GM21423 (cell line): ENCODE measurements around the gene DMPK.

Source experiments
- ATAC-seq: cut with Tn5 transposase; IDR thresholded peaks from one replicate; pipeline ENCODE4 v1.9.1; 2021; ENCODE audit warnings: mild to moderate bottlenecking, moderate library complexity; ENCODE audit not compliant: unreplicated experiment

The DMPK gene

DNA sequence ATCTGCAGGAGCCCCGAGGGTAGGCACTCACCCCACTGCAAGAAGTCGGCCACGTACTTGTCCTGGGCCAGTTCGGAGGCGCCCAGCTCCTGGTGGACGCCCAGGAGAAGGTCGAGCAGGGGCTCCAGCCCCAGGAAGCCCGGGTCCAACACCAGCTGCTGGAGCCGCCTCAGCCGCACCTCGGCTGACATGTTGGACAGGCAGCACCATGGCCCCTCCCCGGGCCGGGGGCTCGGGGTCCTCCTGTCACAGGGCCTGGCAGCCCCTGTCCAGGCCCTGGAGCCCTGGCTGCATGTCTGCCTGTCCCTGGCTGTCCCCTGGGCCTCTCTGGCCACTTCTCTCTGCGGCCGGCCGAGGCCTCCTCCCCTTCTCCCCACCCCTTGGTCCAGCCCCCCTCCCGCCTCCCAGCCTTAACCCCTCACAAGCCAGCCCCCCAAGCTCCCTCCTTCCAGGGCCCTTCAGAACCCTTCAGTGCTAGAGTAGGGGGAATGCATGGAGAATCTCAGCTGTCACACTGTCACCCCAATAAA, at the start of gene DMPK:
Gene DMPK, minus strand, starts transcription at position 329 of the 530 bp plus-strand sequence. Its CDS starts 138 bp downstream, at position 191.
- ATAC-seq = no peak

DNA sequence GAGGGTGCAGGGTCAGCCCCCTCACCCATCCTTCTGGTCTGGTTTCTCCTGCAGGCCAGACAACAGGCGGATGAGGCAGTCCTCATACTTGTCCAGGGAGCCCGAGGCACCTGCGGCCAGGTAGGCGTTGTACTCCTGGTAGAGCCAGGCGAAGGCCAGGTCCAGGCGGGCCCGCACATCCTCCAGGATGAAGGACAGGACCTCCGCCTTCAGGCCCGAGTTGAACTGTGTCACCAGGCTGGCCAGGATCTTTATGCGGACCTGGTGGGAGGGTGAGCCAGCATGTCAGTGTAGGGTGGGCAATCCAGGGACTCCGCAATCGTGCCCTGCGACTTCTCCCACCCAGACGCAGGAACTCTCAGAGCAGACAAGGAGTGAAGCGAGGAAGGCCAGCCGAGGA, 46.7 kb upstream of the DMPK start:
- no peak for ATAC-seq

- ATAC-seq = no peak
Observed at GRCh38 chr19:45828523-45828922, 46.2 kb upstream of the DMPK start.

DNA sequence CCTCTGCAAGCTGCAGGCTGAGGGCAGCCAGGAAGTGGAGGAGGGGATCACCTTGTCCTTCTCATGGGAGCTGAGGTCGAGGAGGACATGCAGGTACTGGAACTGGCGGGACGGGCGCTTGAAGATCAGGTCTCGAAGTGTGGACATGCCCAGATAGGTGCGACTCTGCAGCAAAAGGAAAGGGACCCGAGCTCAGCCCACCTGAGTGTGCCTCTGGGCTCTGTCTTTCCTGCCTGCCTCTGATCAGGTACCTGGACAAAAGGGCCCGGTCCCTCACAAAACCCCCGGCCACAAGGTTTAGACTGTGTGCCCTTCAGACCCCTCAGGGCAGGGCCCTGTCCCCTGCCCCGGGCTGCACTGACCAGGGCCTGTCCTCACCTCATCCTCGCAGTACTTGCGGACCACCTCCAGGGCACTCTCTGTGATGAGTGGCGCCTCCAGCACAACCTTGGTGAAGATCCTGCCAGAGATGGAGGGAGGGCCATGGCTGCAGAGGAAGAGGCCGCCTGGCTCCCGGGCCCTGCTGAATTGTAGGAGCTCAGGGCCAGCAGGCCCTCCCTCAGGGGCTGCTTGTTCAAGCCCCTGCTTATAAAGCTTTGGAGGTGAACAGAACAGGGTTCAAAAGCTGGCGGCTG, 45.3 kb upstream of the DMPK start:
- no peak for ATAC-seq

GRCh38 chr19:45826934-45827333, 44.6 kb upstream of the DMPK start:
- ATAC-seq = no peak

- ATAC-seq = no peak
Observed at GRCh38 chr19:45825917-45826893, 43.9 kb upstream of the DMPK start.

DNA sequence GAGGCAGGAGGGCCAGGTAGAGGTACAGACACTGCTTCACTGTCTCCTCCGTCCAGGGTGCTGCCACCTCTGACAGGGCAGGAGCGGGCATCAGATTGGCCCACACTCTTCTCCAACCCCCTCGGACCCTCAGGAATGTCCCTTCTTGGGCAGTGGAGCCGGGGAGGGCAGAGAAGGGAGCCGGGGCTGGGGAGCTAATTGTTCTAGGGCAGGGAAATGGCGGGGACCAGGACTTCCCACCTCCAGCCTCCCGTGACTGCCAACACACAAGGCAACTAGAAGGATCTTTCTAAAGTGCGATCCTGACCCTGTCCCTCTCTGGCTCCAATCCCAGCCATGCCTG, 42.9 kb upstream of the DMPK start:
- ATAC-seq = no peak

DNA sequence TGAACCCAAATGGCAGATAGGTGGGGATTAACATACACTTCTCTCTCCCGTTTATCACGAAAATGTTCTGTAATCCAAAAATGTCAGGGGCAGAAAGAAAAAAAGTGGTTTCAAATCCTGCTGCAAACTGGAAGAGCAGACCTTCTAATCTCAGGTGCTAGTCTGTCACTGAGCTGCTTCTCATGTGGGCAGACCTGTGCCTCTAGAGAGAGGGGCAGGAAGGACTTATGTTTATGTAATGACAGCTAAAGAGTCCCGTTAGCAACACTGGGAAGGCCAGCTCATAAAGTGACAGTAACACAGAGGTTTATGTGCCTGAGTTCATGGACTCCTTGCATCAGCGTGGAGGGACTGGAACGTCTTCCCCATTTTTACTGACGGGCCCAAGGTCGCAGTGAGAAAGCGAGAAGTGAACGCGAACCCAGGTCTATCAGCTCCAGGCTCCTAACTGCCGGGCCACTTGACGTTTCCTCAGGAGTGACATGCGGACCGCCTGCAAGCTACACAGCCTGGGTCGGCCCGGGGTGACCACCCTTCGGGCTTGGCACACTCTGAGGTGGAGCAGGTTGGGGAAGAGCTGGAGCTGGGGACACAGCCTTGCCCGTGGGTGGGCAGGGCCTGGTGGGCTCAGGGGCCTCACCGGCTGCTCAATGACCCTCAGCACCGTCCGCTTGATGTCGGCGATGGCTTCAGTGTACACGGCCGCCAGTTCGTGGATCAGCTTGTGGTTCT, 42.4 kb upstream of the DMPK start:
- no peak for ATAC-seq

GRCh38 chr19:45824041-45824471, 41.8 kb upstream of the DMPK start:
- no peak for ATAC-seq

DNA sequence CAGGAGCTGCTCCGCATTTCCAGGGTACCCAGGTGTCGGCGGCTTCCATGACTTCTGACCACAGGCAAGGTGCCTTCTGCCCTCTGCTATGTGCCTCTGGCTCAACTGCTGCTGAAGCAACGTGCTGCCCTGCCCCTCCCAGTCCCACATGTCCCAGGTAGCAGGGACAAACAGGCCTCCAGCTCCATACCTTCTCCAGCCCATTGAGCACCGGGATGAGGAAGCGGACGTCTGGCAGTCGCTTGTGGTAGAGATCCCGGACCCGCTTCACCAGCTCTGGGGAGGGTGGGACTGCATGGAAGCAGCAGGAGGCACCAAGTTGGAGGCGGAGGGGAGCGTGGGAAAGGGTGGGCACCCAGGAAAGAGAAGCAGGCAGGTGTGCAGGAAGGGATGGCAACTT, 40.9 kb upstream of the DMPK start:
- ATAC-seq = no peak

DNA sequence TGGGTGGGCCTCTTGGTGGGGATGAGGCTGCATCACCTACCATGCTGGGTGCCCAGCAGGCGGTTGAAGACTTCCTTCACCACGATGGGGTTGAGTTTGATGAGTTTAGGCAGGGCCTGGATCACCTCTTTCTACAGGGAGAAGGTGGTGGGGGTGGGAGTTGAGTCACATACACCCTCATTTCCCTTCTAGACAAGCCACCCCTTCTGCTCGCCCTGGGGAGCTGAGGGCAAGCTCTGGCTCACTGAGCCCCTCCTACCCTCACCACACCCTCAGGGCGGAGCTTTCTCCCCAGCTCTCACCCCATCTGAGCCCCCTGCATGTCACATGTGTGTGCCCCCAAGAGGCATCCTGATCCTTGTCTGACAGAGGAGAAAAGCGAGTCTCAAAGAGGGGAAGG, 40.4 kb upstream of the DMPK start:
- ATAC-seq = no peak

GRCh38 chr19:45821570-45821969, 39.3 kb upstream of the DMPK start:
- ATAC-seq = no peak

DNA sequence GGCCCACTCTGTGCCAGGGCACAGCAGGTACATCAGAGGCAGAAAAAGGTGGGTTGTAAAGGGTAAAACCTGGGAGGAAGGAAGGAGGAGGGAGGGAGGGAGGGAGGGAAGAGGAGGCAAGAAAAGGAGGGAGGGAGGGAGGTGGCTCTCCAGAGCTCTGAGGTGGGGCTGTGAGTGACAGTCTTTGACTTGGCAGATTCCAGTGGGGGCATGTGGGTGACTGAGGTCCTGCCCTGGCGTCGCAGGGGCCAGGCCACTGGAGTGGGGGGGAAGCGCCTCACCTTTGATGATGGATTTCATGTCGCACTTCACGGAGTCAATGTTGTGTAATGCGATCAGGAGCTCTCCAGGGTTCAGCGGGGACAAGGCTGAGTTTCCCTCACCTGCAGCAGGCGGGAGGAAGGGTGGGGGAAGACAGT, 38.8 kb upstream of the DMPK start:
- ATAC-seq = no peak

DNA sequence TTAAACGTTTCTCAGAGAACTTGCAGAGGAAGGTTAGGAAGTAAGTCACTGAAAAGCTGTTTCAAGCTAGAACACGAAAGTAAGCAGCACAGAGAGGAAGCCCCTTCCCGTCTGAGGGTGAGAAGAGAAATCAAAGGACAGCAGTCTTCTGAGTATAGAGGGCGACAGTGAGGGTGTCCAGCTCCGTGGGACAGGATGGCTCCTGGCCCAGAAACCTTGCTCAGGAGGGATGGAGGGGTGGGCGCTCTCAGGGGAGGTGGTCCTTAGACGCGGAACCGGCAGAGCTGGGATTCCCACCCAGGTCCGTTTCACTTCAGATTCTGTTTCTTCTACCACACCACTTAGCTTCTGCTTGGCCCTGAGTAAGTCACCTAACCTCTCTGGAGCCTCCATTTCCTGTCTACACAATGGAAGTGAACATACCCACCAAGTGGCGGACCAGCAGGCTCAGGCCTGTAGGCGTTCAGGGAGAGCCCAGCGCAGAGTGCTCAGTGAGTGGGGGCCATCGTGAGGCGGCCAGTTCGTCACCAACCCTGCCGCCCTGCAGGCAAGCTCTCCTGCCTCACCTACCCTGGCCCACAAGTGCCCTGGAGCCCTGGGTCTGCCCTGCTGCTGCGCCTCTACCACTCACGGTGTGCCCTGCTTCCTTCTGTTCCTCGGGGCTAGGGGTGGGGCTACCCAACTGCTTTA, 38.3 kb upstream of the DMPK start:
- no peak for ATAC-seq

DNA sequence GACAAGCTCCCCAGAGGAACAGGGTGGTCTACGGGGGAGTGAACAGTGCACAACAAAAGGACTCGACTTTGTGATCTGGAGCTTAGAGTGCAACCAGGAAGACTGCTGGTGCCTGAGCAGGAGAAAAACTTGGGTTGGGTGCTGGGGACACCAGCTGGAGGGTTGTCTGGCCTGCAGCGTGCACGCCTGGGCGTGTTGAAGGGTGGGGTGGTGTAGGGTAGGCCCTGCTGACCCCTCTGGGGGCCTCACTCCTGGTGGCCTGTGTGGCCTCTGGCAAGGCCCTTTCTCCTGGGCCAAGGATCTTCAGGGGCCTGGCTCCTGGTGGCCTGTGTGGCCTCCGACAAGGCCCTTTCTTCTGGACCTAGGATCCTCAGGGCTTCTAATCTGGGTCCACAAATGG, 37.5 kb upstream of the DMPK start:
- no peak for ATAC-seq

- no peak for ATAC-seq
Observed at GRCh38 chr19:45817725-45818301, 35.5 kb upstream of the DMPK start.

DNA sequence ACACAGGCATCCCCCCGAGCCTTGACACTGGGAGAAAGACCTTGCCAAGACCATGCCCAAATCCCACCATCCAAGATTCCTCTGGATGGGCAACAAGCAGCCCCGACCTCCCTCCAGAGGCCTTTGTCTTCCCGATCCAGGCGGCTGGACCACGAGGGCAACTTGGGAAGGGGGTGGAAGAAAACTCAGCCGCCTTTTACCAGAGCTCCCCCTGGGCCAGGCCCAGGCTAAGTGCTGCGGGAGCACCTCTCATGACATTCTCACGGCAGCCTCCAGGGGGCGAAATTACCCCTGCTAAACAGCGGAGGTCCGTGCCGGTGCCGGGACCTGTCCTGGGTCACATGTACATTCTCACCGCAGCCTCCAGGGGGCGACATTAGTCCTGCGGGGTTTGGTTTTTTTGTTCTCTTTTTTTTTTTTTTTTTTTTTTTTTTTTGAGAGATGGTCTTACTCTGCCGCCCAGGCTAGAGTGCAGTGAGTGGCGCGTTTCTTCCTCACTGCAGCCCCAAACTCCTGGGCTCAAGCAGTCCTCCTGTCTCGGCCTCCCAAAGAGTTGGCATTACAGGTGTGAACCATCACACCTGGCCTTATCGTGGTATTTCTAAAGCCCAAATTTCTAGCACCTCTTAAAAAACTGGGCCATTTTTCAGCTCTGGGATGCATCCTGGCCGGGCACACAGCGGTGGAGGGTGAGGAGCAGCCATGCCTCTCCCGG, 34.9 kb upstream of the DMPK start:
- peak; percentile 79 for ATAC-seq

- ATAC-seq = no peak
Observed at GRCh38 chr19:45816236-45817009, 34.1 kb upstream of the DMPK start.
